GM12865 (cell line): Measurements from ENCODE around the gene CYP1A2.

Source experiments
- DNase-seq: peaks from one replicate; pipeline ENCODE4 v3.0.0; 2010; ENCODE audit warnings: low read depth
- H3K4me3 ChIP-seq: 2 replicates; pipeline ENCODE4 v1.5.1; 2011; ENCODE audit warnings: mild to moderate bottlenecking, low read depth, low read length, control low read depth
- CTCF ChIP-seq: IDR thresholded peaks from 2 replicates; pipeline ENCODE4 v1.5.1; 2011; ENCODE audit warnings: low read length, control low read depth, low read depth, inconsistent platforms; ENCODE audit not compliant: insufficient read depth; ENCODE audit errors: missing control alignments

The CYP1A2 gene

DNA sequence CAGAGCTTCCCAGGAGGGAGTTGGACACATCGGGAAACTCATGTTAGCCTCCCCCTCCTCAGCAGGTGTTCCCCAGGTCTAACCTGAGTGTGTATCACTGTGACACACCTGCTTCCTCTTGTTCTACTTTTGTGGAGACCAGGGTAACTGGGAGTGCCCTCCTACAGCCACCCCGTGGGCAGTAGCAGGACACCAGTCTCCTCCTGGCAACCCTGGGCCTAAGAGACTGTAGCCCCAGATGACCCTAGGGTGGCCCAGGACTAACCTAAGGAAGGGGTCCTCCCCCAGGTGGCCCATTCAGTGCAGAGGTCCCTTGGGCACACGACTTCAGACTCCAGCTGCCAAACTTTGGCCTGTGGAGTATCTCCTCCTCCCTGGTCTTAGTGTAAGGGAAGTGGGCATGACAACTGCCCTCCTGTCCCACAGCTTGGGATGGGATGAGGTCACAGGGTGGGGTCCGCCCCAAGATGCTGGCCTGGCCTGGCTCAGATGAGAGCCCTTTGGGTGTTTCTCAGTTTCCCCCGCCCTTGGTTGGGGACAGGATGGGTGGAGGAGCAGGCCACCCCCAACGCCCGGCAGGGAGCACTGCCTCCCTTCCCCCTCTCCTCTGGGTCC, 38.0 kb downstream of the CYP1A2 start:
- DNase-seq, result peak; percentile 74
- TF ChIP-seq CTCF, result no peak
- peak overlapping the region; percentile 98 for H3K4me3 ChIP-seq

DNA sequence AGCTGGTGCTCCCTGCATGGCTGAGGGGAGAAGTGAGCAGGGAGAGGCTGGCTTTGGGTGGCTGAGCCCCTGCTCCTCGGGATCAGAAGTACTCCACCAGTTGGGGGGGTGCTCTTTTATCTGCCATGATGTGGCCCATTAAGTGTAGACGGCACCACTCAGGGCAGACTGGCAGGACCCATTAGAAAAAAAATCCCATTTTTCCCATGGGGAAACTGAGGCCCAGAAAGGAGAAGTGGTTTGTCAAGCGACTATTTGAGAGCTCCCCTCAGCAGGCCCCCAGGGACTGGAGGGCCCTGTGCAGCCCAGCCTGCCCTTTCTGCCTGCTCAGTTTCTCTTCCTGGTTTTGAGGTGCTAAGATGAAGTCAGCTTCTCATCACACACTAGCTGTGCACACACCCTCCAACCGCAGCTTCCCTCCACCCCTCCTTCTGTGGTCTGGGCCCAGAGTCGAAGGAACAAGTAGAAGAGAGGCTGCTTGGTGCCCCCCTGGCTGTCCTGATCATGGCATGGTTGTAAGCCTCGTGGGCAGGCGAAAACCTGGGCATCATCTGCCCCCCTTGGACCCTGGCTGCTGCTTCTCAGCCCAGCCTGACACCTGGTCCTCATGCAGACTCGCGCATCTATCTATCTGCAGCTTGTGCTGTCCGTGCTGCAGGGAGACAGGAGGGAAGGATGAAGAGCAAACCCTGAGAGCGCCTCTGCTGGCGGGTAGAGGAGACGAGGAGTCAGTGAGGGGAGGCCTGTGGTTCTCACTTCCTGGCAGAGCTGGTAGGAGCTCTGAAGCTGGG, 38.8 kb downstream of the CYP1A2 start:
- peak; percentile 88 for TF ChIP-seq CTCF
- peak; percentile 97 for DNase-seq
- H3K4me3 ChIP-seq, result peak overlapping the region; percentile 98

GRCh38 chr15:74788042-74788682, 39.5 kb downstream of the CYP1A2 start:
- no peak for TF ChIP-seq CTCF
- DNase-seq, result no peak
- peak overlapping the region; percentile 98 for H3K4me3 ChIP-seq

DNA sequence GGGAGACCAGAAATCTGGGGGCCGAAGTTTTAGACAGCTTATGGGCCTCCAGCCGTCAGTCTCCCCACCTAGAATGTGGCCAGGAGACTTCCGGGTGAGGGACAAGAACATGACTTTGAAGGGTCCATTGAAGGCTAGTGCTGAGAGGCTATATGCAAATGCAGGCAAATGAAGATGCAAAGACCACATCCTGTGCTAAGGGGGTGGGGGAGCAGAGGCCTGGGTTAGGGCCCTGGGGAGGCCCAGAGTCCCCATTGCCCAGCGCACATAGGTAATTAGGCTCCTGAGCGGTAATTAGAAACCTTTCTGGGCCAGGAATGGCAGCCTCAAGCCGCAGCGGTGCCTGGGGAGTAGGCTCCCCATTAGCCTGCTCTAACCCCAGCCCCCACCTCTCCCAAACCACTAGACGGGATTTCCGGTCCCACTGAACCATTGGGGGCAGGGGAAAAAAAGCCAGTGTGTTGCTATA, 40.1 kb downstream of the CYP1A2 start:
- peak overlapping the region; percentile 98 for H3K4me3 ChIP-seq
- DNase-seq, result peak; percentile 97
- TF ChIP-seq CTCF, result no peak

DNA sequence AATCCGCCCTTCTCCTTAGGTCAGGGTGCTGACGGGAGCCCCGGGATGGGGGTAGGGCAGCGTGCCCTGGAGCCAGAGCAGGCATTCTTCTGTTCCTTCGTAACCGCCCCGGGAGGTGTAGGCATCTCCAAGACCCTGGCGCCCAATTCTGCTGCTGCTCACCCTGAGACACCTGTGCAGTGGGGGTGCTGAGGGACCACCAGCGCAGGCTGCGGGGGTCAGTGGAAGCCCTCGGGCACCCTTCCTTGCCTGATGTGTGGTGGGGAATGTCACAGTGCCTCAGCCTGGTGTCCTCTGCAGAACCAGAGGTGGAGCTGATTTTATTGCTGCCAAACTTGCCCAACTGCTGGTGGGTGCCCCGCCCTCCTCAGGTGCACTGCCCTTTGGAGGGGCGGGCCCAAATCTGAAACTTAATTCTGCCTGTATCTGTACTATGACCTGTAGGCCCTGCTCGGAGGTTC, 40.6 kb downstream of the CYP1A2 start:
- no peak for TF ChIP-seq CTCF
- H3K4me3 ChIP-seq, result peak overlapping the region; percentile 98
- peak; percentile 89 for DNase-seq

GRCh38 chr15:74789741-74790079, 41.1 kb downstream of the CYP1A2 start:
- H3K4me3 ChIP-seq, result peak overlapping the region; percentile 98
- DNase-seq, result no peak
- no peak for TF ChIP-seq CTCF
